Keratinocyte (primary cell): ENCODE results near the gene MVB12B.

ENCODE experiments used
- CTCF ChIP-seq, 3 experiments: IDR thresholded peaks in 1 of 3; conservative IDR thresholded peaks in 1 of 3; optimal IDR thresholded peaks in 1 of 3; 2 replicates in 2 of 3; 3 replicates in 1 of 3; pipeline versions ENCODE3 to v1.5.1; 2011; ENCODE audit warnings: low read length in 3 of 3, mild to moderate bottlenecking in 3 of 3, moderate library complexity in 2 of 3, control low read depth in 1 of 3, inconsistent platforms in 1 of 3; ENCODE audit not compliant: insufficient read depth in 2 of 3; ENCODE audit errors: extremely low read depth in 1 of 3
- EZH2 ChIP-seq: IDR thresholded peaks from one replicate; pipeline ENCODE4 v1.6.1; 2012; ENCODE audit warnings: inconsistent platforms, mild to moderate bottlenecking, low read length, moderate library complexity

GRCh38 chr9:126307322-126308061 is 19.1 kb upstream of the MVB12B start:
- TF ChIP-seq CTCF (optimal IDR thresholded peaks at IDR 0.05 in 1 of 3, IDR thresholded peaks at IDR 0.05 in 1 of 3, conservative IDR thresholded peaks at IDR 0.05 in 1 of 3; ENCODE audit: extremely low read depth in 1 of 3, insufficient read depth in 2 of 3, low read length in 3 of 3) = no peak
- no peak for TF ChIP-seq EZH2
